T1000 (cell line): Measurements from ENCODE around the gene SF3B3.
A peak's percentile ranks its signal among the peaks of the same experiment; 100 is the strongest.

Source experiments
- DNase-seq: peaks from one replicate; lab custom pipeline; 2025; ENCODE audit warnings: mixed read lengths; lab: John Stamatoyannopoulos, UW

SF3B3 gene

DNA sequence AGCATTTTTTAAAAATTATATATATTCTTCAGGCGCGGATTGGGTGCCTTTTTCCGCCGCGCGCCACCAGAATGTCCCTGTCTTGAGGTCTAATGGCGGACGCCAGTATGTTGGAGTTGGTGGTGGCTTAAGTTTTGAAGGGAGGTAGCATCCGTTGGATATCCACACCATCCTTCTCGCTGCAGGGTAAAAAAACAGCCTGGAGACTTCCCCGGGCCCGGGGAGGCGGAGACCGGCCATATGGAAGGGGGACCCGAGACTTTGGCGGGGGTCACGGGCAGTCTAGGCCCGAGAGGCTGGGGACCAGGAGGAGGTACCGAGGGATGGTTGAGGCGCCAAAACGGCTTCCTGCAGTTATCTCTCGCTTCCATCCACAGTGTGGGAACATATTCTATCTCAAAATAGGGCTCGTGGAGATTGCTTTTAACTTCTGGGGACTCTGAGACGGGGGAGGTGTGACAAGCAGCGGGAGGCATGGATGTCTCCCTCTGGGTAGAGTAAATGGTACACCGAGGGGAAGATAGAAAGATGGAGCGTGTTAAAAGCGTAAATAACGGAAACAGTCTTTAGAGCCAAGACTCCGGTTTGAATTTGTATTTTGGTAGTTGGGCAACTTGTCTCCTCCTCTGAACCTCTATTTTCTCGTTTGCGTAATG, at the start of gene SF3B3:
SF3B3 (plus strand) TSS at position 74 of the 656 bp plus-strand sequence. CDS start 2,841 bp downstream, outside the sequence.
- DNase-seq: peak; percentile 46

GRCh38 chr16:70474320-70475053, 49.1 kb upstream of the SF3B3 start:
- DNase-seq: no peak

DNA sequence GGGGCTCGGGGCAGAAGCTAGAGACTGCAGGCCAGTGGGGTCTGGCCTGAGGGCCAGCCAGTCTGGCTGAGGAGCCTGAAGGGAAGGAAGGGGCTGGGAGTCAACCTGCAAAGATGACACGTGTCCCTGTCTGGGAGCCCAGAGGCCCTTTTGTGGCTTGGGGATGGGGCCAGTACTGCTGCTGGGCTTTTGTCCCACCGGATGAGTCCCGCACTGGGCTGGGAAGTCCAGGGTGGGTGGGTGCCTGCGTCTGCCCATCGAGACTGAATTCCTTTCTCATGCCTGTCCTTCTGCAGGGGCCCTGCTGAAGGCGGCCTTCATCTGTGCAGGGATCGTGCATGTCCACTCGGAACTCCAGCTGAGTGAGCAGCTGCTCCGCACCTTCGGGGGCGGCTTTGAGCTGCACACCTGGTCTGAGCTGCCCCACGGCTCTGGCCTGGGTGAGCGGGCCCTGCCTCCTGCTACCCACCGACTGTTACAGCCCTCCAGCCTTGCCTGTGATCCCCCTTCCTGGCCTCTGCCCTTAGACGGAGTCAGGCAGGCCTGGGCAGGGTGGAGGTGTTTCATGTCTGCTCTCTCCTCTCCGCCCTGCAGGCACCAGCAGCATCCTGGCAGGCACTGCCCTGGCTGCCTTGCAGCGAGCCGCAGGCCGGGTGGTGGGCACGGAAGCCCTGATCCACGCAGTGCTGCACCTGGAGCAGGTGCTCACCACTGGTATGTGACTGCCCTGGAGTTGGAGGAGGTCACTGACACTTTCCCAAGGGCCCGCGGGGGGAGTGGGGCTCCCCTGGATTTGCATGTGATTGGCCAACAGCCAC, 48.4 kb upstream of the SF3B3 start:
- DNase-seq: no peak

- DNase-seq: no peak
Observed at GRCh38 chr16:70476272-70477020, 47.2 kb upstream of the SF3B3 start.

- DNase-seq: no peak
Observed at GRCh38 chr16:70478169-70478568, 45.4 kb upstream of the SF3B3 start.

- DNase-seq: no peak
Observed at GRCh38 chr16:70478912-70479341, 44.7 kb upstream of the SF3B3 start.

DNA sequence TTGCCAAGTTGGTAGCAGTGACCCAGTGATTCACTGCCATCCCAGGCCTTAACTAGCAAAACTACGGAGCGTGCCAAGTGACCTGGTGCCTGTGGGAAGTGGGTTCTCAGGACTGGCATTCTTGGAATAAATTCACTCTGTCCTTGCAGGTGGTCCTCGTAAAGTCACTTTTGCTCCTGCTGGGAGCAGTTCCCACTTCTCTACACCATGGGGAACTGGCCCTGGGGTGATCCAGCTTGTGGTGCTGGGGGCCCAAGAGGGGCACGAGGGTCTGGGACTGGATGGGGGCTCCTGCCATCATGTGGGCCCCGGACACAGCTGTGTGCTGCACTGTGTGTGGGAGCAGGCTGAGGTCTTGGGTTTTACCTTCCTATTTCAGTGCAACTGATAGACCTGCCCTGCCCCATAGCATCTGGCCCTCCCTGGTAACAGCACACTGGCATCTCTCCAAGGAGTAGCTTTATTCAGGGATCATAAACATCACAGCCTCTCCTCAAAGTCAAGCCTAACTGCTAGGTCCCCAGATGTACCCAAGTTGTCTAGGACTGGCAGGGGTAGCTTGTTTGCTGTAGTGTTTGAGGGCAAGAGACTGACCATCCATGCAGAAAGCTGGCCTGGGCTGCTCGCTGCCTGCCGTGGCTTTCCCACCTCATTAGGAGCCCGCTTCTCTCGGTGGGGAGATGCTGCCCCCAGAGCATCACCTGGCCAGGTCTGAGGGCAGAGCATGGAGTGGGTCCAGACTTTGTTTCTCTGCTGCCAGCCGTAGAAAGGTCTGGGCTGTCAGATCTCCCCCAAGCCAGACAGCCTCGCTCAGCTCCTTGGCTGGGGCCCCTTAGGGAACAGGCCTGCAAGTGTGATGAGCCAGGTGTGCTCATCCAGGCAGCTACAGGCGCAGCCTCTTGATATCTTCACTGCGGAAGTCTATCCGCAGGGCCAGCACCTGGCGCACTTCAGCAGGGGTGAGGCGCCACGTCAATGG, 43.2 kb upstream of the SF3B3 start:
- DNase-seq: no peak

GRCh38 chr16:70481929-70482536, 41.6 kb upstream of the SF3B3 start:
- DNase-seq: peak; percentile 12

GRCh38 chr16:70482624-70483023, 41.0 kb upstream of the SF3B3 start:
- no peak for DNase-seq

- DNase-seq: no peak
Observed at GRCh38 chr16:70483426-70483825, 40.2 kb upstream of the SF3B3 start.

DNA sequence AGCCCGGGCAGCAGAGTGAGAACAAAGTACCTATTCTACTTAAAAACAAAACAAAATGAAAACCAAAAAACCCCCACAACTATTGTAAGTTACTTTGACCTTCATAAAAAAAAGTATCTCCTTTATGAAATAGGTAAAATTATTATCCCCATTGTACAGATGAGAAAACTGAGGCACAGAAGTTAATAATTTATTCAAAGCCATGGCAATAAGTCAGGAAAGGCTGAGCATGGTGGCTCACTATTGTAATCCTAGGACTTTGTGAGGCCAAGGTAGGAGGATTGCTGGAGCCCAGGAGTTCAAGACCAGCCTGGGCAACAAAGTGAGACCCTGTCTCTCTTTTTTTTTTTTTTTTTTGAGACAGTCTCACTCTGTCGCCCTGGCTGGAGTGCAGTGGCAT, 38.7 kb upstream of the SF3B3 start:
- no peak for DNase-seq

- DNase-seq: no peak
Observed at GRCh38 chr16:70490261-70490660, 33.4 kb upstream of the SF3B3 start.

DNA sequence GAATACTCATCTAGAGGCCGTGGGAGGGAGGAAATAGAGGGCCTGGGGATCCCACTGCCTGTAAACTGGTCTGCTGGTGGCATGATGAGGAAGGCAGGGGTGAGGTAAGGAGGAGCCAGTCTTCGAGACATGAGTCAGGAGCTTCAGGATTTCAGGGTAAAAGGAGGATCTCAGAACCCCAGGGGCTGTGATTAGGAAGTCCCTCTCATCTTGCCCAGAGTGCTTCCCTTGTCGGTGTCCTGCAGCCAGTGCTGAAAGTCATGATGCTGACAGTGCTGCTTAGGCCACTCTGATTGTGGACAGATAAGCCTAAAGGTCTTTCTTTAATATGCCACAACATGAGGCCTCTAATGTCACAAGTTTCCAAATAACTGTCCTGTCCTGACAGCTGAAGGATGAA, 29.8 kb upstream of the SF3B3 start:
- no peak for DNase-seq

GRCh38 chr16:70494202-70494770, 29.3 kb upstream of the SF3B3 start:
- no peak for DNase-seq

GRCh38 chr16:70494777-70495176, 28.8 kb upstream of the SF3B3 start:
- DNase-seq: no peak

- DNase-seq: no peak
Observed at GRCh38 chr16:70495425-70496182, 28.0 kb upstream of the SF3B3 start.

DNA sequence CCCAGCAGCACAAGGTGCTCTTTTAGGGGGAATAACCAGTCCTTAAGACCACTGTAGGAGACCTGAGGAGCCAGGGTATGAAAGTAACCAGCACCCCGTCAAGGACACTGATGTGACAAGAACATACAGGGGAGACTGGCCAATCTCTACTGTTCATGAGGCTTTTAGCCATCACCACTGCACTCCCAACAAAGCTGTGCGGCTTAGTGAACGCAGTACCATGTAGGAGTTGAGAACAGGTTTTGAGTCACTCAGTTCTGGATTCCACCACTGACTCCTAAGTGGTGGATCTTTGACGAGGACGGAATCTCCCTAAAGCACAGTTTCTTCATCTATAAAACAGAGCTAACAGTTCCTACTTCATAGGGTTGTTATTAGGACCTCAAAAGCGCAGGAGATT, 27.1 kb upstream of the SF3B3 start:
- no peak for DNase-seq

DNA sequence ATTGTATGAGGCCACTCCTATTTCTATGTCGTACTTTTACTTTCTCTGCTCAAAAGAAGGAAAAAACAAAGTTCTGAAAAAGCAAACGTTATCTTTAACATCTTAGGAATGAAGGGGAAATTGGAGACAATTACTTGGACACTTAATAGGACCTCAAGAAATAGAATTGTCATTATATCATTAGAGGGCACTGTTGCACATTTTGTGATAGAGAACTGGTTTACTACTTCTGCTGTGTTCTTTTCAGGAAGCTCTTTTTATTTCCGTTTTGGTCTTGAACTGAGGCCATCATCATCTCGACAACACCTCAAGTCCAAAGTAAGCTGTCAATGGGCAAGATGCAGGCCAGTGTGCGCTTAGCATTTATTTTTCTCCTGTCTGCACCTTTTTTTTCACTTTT, 14.9 kb upstream of the SF3B3 start:
- no peak for DNase-seq

- DNase-seq: no peak
Observed at GRCh38 chr16:70510216-70510615, 13.4 kb upstream of the SF3B3 start.
